Naive thymus-derived CD4-positive, alpha-beta T cell (primary cell): ENCODE measurements around the gene GRWD1. TPM values are rescaled to one million over a fixed set of nuclear protein-coding genes. Genes with fewer than 3 reads are reported as not detected.

Experiments used
- ATAC-seq: fragments of 150-1000 bp; cut with Tn5 transposase; 2 replicates; pipeline ENCODE4 v1.10.0; 2021; ENCODE audit warnings: mild to moderate bottlenecking, moderate library complexity
- CTCF ChIA-PET: fragments of 350-600 bp; sonication (Branson Sonifier 250); formaldehyde crosslinking; loops from one replicate; lab custom pipeline; 2021; ENCODE audit warnings: antibody characterized with exemption; lab: Charles Lee
- POLR2A ChIA-PET: fragments of 350-600 bp; sonication (Branson Sonifier 250); formaldehyde crosslinking; loops from one replicate; lab custom pipeline; 2021; ENCODE audit warnings: antibody characterized with exemption, inconsistent platforms; lab: Charles Lee
- DNase-seq, 9 donors: peaks; one replicate each; pipeline versions ENCODE4 v3.0.0 to v3.0.0-alpha.2; 2020 to 2022; ENCODE audit warnings: mixed read lengths in 1 of 9
- H3K27ac ChIP-seq: one replicate; pipeline ENCODE4 v1.7.0; 2013; ENCODE audit warnings: mild to moderate bottlenecking, low read depth, low read length, moderate library complexity
- H3K27me3 ChIP-seq, 2 donors: one replicate each; pipeline ENCODE4 v1.7.0; 2013; ENCODE audit warnings: low read length in 2 of 2, mild to moderate bottlenecking in 2 of 2, moderate library complexity in 2 of 2; ENCODE audit not compliant: control insufficient read depth in 2 of 2, insufficient read depth in 2 of 2
- H3K36me3 ChIP-seq, 3 experiments: 1 replicate in 2 of 3; 2 replicates in 1 of 3; pipeline ENCODE4 v1.7.0; 2013; ENCODE audit warnings: low read length in 3 of 3, mild to moderate bottlenecking in 3 of 3, moderate library complexity in 1 of 3; ENCODE audit not compliant: insufficient read depth in 3 of 3, control insufficient read depth in 2 of 3
- H3K4me1 ChIP-seq, 2 donors: one replicate each; pipeline ENCODE4 v1.7.0; 2013; ENCODE audit warnings: low read length in 2 of 2, mild to moderate bottlenecking in 2 of 2, moderate library complexity in 1 of 2; ENCODE audit not compliant: control insufficient read depth in 2 of 2, insufficient read depth in 2 of 2
- H3K4me3 ChIP-seq: 2 replicates; pipeline ENCODE4 v1.7.0; 2013; ENCODE audit warnings: mild to moderate bottlenecking, low read length
- H3K9me3 ChIP-seq, 3 experiments: 1 replicate in 2 of 3; 2 replicates in 1 of 3; pipeline ENCODE4 v1.7.0; 2013; ENCODE audit warnings: low read length in 3 of 3; ENCODE audit not compliant: control insufficient read depth in 2 of 3
- H3K27ac Mint-ChIP-seq, 9 donors: one replicate each; pipeline ENCODE4 v1.8.0; 2020 to 2022; ENCODE audit warnings: mixed read lengths in 9 of 9, mild to moderate bottlenecking in 8 of 9, moderate library complexity in 5 of 9, inconsistent platforms in 2 of 9
- H3K27me3 Mint-ChIP-seq, 5 donors: one replicate each; pipeline ENCODE4 v1.8.0; 2021 to 2022; ENCODE audit warnings: mixed read lengths in 5 of 5, mild to moderate bottlenecking in 1 of 5
- H3K36me3 Mint-ChIP-seq, 5 donors: one replicate each; pipeline ENCODE4 v1.8.0; 2020 to 2022; ENCODE audit warnings: mixed read lengths in 5 of 5, mild to moderate bottlenecking in 3 of 5, inconsistent platforms in 1 of 5
- H3K4me1 Mint-ChIP-seq, 7 donors: one replicate each; pipeline ENCODE4 v1.8.0; 2020 to 2022; ENCODE audit warnings: mixed read lengths in 7 of 7, mild to moderate bottlenecking in 3 of 7, inconsistent platforms in 1 of 7
- H3K4me3 Mint-ChIP-seq, 10 donors: one replicate each; pipeline ENCODE4 v1.8.0; 2020 to 2022; ENCODE audit warnings: mild to moderate bottlenecking in 10 of 10, mixed read lengths in 10 of 10, moderate library complexity in 6 of 10, inconsistent platforms in 2 of 10
- H3K9me3 Mint-ChIP-seq, 11 donors: one replicate each; pipeline ENCODE4 v1.8.0; 2020 to 2022; ENCODE audit warnings: mixed read lengths in 11 of 11, mild to moderate bottlenecking in 4 of 11, inconsistent platforms in 1 of 11, moderate library complexity in 1 of 11
- intact Hi-C, 2 donors: fragments of 100-400 bp; cut with micrococcal nuclease; formaldehyde crosslinking; loops; one replicate each; pipeline ENCODE4 v1.15.1; 2023
- polyA plus RNA-seq, 2 donors: library from polyadenylated mRNA; unstranded; fragments of 300-500 nt; fragmentation: Illumina TruSeq; gene quantifications; one replicate each; pipeline ENCODE4 v1.2.3, GENCODE V29; 2021
- total RNA-seq, 6 experiments: library from RNA in 5 of 6; stranded (reverse) in 5 of 6; gene quantifications; 1 replicate in 5 of 6; 2 replicates in 1 of 6; pipeline ENCODE4 v1.2.3 and lab custom pipeline; 2021 to 2026

Gene GRWD1
- total and polyA plus RNA-seq, 7 experiments from 2014 or later: 26.1 to 51.6 (median 40.3) TPM

DNA sequence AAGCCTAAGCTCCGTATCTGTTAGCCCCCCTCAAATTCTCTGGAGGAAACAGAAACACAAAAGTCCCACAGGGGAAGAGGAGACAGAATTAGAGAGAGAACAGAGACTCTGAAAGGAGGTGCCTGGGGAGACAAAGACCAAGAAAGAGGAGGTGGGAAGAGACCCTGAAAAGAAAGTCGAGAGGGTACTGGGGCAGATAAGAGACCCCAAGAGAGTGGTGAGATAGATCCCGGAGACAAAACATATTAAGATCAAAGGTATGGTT, 915 bp upstream of the GRWD1 start:
- Mint-ChIP-seq H3K27me3 (peaks cover 12 to 40% (median 21%) of the 10 kb centered on the region in 5 donors), H3K4me3 (peak overlapping the region; percentile 87 to 96 (median 93)), H3K27ac (peak overlapping the region; percentile 90 to 98 (median 95)), H3K4me1 (peaks cover 19 to 44% (median 37%) of the 10 kb centered on the region in 7 donors), H3K9me3 (peaks cover 0 to 1% (median 0%) of the 10 kb centered on the region in 11 donors), H3K36me3 (peaks cover 8 to 21% (median 17%) of the 10 kb centered on the region in 5 donors)
- Histone ChIP-seq H3K4me1 (peaks cover 20 to 22% of the 10 kb centered on the region in 2 donors), H3K4me3 (peak overlapping the region; percentile 80), H3K36me3 (peaks cover 6 to 31% (median 12%) of the 10 kb centered on the region in 3 experiments), H3K9me3 (no peaks in the 10 kb centered on the region), H3K27me3 (peaks cover 0 to 8% of the 10 kb centered on the region in 2 donors), H3K27ac (peak overlapping the region; percentile 83)
- intact Hi-C loops: loop anchor here (1.0 to 5.0 kb wide), 16 partner anchors 24 to 1322 kb away; partner anchors contain the start of genes CYTH2 (in 2 of the 2), KDELR1 (in 2 of the 2), RPL18 (in 2 of the 2) and SPHK2 (in 2 of the 2)
- ChIA-PET CTCF (interaction anchor here (0.8 to 1.0 kb wide), 2 partner anchors 29 to 111 kb away, joined by 3 read pairs; no protein-coding TSS in a partner anchor), POLR2A (interaction anchor here (1.0 to 2.2 kb wide), 3 partner anchors 25 to 174 kb away, joined by 3 to 5 read pairs (median 5); partner anchors contain the start of genes KDELR1, RPL18 and SPHK2)
- no peak for ATAC-seq
- no peak for DNase-seq

GRCh38 chr19:48445256-48445605, 552 bp upstream of the GRWD1 start:
- Histone ChIP-seq H3K36me3 (peaks cover 6 to 35% (median 12%) of the 10 kb centered on the region in 3 experiments), H3K4me3 (peak overlapping the region; percentile 80), H3K4me1 (peaks cover 20 to 22% of the 10 kb centered on the region in 2 donors), H3K9me3 (no peaks in the 10 kb centered on the region), H3K27me3 (peaks cover 0 to 8% of the 10 kb centered on the region in 2 donors), H3K27ac (peak overlapping the region; percentile 83)
- intact Hi-C loops: loop anchor here (1.0 to 5.0 kb wide), 16 partner anchors 24 to 1322 kb away; partner anchors contain the start of genes CYTH2 (in 2 of the 2), KDELR1 (in 2 of the 2), RPL18 (in 2 of the 2) and SPHK2 (in 2 of the 2)
- peaks cover 19 to 44% (median 37%) of the 10 kb centered on the region in 7 donors for H3K4me1 Mint-ChIP-seq
- peak in 1 of 9 donors; percentile 22 for DNase-seq
- POLR2A ChIA-PET: interaction anchor here (0.6 to 2.2 kb wide), 4 partner anchors 25 to 174 kb away, joined by 3 to 5 read pairs (median 4); partner anchors contain the start of genes KDELR1, RPL18 and SPHK2
- ATAC-seq: peak; percentile 42
- H3K9me3 Mint-ChIP-seq: peaks cover 0 to 1% (median 0%) of the 10 kb centered on the region in 11 donors
- peak overlapping the region; percentile 90 to 98 (median 95) for H3K27ac Mint-ChIP-seq
- H3K4me3 Mint-ChIP-seq: peak overlapping the region; percentile 87 to 96 (median 93)
- H3K27me3 Mint-ChIP-seq: peaks cover 12 to 38% (median 21%) of the 10 kb centered on the region in 5 donors
- CTCF ChIA-PET: interaction anchor here (0.8 to 1.0 kb wide), 2 partner anchors 29 to 111 kb away, joined by 3 read pairs; no protein-coding TSS in a partner anchor
- H3K36me3 Mint-ChIP-seq: peaks cover 8 to 21% (median 17%) of the 10 kb centered on the region in 5 donors

- Mint-ChIP-seq H3K4me1 (peaks cover 19 to 44% (median 37%) of the 10 kb centered on the region in 7 donors), H3K9me3 (no peaks in the 10 kb centered on the region), H3K27me3 (peaks cover 6 to 26% (median 17%) of the 10 kb centered on the region in 5 donors), H3K36me3 (peaks cover 8 to 27% (median 17%) of the 10 kb centered on the region in 5 donors), H3K27ac (peak overlapping the region in 8 of 9 donors; percentile 28 to 96 (median 86)), H3K4me3 (peak overlapping the region; percentile 87 to 96 (median 93))
- Histone ChIP-seq H3K27me3 (peaks cover 0 to 8% of the 10 kb centered on the region in 2 donors), H3K4me1 (peaks cover 20 to 22% of the 10 kb centered on the region in 2 donors), H3K27ac (peak overlapping the region; percentile 83), H3K9me3 (no peaks in the 10 kb centered on the region), H3K4me3 (peak overlapping the region; percentile 80), H3K36me3 (peaks cover 11 to 48% (median 24%) of the 10 kb centered on the region in 3 experiments)
- no peak for ATAC-seq
- no peak for DNase-seq
- ChIA-PET CTCF (no interaction called here), POLR2A (interaction anchor here (0.7 to 2.2 kb wide), 5 partner anchors 22 to 191 kb away, joined by 3 to 5 read pairs (median 3); partner anchors contain the start of genes KDELR1, SYNGR4 and TMEM143)
- intact Hi-C loops: loop anchor here in 1 of 2 donors (5.0 kb wide), 1 partner anchor 36 kb away; no protein-coding TSS in a partner anchor
Measured at GRCh38 chr19:48446579-48446978, 796 bp downstream of the GRWD1 start.

- H3K36me3 ChIP-seq: peaks cover 13 to 67% (median 26%) of the 10 kb centered on the region in 3 experiments
- intact Hi-C loops: loop anchor here in 1 of 2 donors (5.0 kb wide), 1 partner anchor 34 kb away; no protein-coding TSS in a partner anchor
- H3K4me3 Mint-ChIP-seq: peak overlapping the region in 2 of 10 donors; percentile 32 to 52
Measured at GRCh38 chr19:48448563-48448962, 2.8 kb downstream of the GRWD1 start.

GRCh38 chr19:48450441-48450840, 4.7 kb downstream of the GRWD1 start:
- no peak overlapping the region for H3K4me3 Mint-ChIP-seq
- POLR2A ChIA-PET: no interaction called here
- Histone ChIP-seq H3K27me3 (no peaks in the 10 kb centered on the region), H3K4me3 (no peak overlapping the region), H3K4me1 (peaks cover 6% of the 10 kb centered on the region in 2 donors), H3K36me3 (peaks cover 13 to 84% (median 26%) of the 10 kb centered on the region in 3 experiments), H3K27ac (no peak overlapping the region), H3K9me3 (no peaks in the 10 kb centered on the region)
- ATAC-seq (no peak), DNase-seq (no peak)
- no peaks in the 10 kb centered on the region for H3K9me3 Mint-ChIP-seq
- peaks cover 12 to 34% (median 18%) of the 10 kb centered on the region in 5 donors for H3K36me3 Mint-ChIP-seq
- peaks cover 0 to 5% (median 0%) of the 10 kb centered on the region in 5 donors for H3K27me3 Mint-ChIP-seq
- H3K27ac Mint-ChIP-seq: no peak overlapping the region
- H3K4me1 Mint-ChIP-seq: peaks cover 17 to 37% (median 25%) of the 10 kb centered on the region in 7 donors
- CTCF ChIA-PET: no interaction called here
- intact Hi-C loops: no loop called here

More at GRCh38 chr19:48448563-48448962, 2.8 kb downstream of the GRWD1 start:
- no peak overlapping the region for H3K27ac ChIP-seq
- H3K9me3 ChIP-seq: no peaks in the 10 kb centered on the region
- ChIA-PET CTCF (no interaction called here), POLR2A (no interaction called here)
- Mint-ChIP-seq H3K9me3 (no peaks in the 10 kb centered on the region), H3K27me3 (peaks cover 0 to 18% (median 11%) of the 10 kb centered on the region in 5 donors), H3K27ac (no peak overlapping the region), H3K36me3 (peaks cover 8 to 27% (median 18%) of the 10 kb centered on the region in 5 donors), H3K4me1 (peaks cover 19 to 44% (median 34%) of the 10 kb centered on the region in 7 donors)
- H3K4me1 ChIP-seq: peaks cover 20 to 22% of the 10 kb centered on the region in 2 donors
- no peak overlapping the region for H3K4me3 ChIP-seq
- DNase-seq (no peak), ATAC-seq (no peak)
- H3K27me3 ChIP-seq: no peaks in the 10 kb centered on the region

DNA sequence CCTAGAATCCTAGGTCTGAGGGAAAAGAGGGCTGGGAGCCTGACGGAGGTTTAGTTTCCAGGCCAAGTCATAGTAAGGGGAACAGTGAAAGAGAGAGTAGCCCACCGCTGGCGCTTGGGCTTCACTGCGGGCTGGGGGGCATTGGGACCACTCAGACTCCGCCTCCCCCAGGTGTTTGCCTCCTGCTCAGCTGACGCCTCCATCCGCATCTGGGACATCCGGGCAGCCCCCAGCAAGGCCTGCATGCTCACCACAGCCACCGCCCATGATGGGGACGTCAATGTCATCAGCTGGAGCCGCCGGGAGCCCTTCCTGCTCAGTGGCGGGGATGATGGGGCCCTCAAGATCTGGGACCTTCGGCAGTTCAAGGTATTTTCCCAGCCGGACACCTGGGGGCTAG, 5.1 kb downstream of the GRWD1 start:
- Mint-ChIP-seq H3K4me1 (peaks cover 17 to 34% (median 22%) of the 10 kb centered on the region in 7 donors), H3K36me3 (peaks cover 12 to 34% (median 16%) of the 10 kb centered on the region in 5 donors), H3K27ac (no peak overlapping the region), H3K9me3 (no peaks in the 10 kb centered on the region), H3K27me3 (peaks cover 0 to under 1% (median 0%) of the 10 kb centered on the region in 5 donors), H3K4me3 (no peak overlapping the region)
- intact Hi-C loops: no loop called here
- peaks cover 6% of the 10 kb centered on the region in 2 donors for H3K4me1 ChIP-seq
- peaks cover 13 to 87% (median 26%) of the 10 kb centered on the region in 3 experiments for H3K36me3 ChIP-seq
- no peaks in the 10 kb centered on the region for H3K9me3 ChIP-seq
- no peak overlapping the region for H3K27ac ChIP-seq
- no peak for ATAC-seq
- POLR2A ChIA-PET: no interaction called here
- CTCF ChIA-PET: interaction anchor here (0.6 kb wide), 1 partner anchor 63 kb away, joined by 3 read pairs; no protein-coding TSS in a partner anchor
- no peak overlapping the region for H3K4me3 ChIP-seq
- no peak for DNase-seq
- no peaks in the 10 kb centered on the region for H3K27me3 ChIP-seq
